HG02571 (cell line): ENCODE measurements around the gene RNF225.
"Not testable (repeated sequence)": the region's sequence is repeated elsewhere in the genome, so short reads cannot be mapped to it uniquely, and the experiment has no call there.

Experiments used
- ATAC-seq: cut with Tn5 transposase; IDR thresholded peaks from one replicate; pipeline ENCODE4 v1.9.1; 2021; ENCODE audit warnings: mild to moderate bottlenecking, moderate library complexity; ENCODE audit not compliant: unreplicated experiment

The RNF225 gene

GRCh38 chr19:58361900-58362271, 33.6 kb upstream of the RNF225 start:
- ATAC-seq: peak; percentile 5

DNA sequence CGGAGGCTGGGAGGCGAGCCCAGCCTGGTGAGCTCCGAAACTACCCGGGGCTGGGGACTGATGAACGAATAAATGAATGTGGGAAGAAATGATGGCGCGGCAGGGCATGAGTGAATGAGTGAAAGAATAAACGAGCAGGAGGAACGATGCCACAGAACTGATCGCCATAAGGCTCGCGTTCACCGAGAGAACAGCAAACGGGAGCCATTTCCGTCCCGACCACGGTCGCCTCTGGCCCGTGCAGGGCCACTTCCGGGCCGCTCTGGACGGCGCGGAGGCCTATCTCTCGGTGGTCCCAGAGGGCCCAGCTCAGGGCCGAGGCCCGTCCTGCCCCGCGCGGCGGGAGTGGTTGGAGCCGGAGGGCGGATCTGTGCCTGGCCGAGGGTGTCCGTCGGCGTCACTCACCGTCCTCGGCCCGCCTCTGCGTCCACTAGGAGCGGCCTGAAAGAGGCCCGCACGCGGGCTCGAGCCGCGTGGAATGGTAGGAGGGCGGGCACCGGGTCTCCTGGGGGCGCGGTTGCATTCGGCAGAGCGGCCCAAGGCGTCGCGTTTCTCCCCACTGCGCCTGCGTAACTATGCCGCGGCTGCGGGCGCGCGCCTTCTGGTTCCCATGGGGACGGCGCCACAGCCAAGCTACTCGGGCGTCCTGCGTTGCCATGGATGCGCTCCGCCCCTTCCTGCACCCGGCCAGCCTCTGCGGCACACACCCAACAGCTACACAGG, 33.0 kb upstream of the RNF225 start, which contains the start of gene ZNF497:
Gene ZNF497, minus strand, starts transcription at position 480 of the 723 bp plus-strand sequence. CDS start 5,116 bp downstream, outside the sequence.
- ATAC-seq: peak; percentile 89

GRCh38 chr19:58364146-58364545, 31.3 kb upstream of the RNF225 start:
- ATAC-seq: no peak

- no peak for ATAC-seq
Measured at GRCh38 chr19:58366585-58367430, 28.6 kb upstream of the RNF225 start.

- no peak for ATAC-seq
Measured at GRCh38 chr19:58367698-58368454, 27.6 kb upstream of the RNF225 start.

GRCh38 chr19:58368561-58369360, 26.7 kb upstream of the RNF225 start:
- no peak for ATAC-seq

DNA sequence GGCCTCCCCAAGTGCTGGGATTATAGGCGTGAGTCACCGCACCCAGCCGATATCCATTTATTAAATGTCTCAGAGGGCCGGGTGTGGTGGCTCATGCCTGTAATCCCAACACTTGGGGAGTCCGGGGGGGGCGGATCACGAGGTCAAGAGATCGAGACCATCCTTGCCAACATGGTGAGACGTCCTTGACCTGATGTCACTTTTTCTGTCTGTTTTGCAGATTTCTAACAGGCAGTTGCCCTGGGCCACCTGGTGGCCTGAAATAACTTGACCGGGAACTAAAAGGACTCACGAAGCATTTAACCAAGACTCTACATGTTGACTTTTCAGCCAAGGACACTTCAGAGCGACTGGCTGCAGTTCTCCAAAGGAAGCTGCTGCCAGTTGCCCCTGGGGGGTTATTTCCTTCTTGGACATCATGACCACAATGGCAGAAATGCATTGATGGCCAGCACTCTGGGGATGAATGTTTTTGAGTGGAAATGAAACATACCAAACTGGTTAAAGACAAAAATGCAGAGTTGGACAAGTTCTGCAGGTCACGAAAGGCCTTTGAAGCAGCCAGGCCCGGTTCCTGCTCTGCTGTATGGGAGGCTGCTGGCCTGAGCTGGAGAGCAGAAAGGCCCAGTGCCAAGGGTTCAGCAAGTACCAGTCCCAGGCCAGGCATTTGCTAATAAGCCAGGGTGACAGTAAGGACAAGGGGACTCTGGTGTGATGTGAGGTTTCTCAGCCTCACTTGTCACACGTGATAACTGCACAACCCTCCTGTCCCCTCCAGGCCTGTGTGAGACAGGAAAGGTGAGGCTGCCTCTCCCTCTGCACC, 22.9 kb upstream of the RNF225 start:
- ATAC-seq: no peak

DNA sequence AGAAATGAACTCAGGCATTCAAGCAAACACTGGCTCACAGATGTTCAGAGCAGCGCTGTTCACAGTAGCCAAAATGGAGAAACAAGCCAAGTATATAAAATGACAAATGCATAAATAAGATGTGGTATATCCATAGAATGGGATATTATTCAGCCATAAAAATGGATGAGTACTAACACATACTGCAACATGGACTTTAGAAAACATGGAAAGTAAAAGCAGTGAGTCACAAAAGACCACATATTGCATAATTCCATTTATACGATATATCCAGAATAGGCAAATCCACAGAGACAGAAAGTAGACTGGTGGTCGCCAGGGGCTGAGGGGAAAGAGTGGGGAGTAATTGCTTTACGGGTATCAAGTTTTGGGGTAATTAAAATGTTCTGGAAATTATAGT, 21.3 kb upstream of the RNF225 start:
- no peak for ATAC-seq

DNA sequence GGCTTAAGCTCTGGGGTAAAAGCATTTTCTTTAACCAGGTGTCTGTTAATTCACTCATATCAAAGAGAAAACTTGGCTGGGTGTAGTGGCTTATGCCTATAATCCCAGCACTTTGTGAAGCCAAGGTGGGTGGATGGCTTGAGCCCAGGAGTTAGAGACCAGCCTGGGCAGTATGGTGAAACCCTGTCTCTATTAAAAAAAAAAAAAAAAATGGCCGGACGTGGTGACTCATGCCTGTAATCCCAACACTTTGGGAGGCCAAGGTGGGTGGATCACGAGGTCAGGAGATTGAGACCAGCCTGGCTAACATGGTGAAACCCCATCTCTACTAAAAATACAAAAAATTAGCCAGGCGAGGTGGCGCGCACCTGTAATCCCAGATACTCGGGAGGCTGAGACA, 18.7 kb upstream of the RNF225 start:
- ATAC-seq: not testable (repeated sequence)

DNA sequence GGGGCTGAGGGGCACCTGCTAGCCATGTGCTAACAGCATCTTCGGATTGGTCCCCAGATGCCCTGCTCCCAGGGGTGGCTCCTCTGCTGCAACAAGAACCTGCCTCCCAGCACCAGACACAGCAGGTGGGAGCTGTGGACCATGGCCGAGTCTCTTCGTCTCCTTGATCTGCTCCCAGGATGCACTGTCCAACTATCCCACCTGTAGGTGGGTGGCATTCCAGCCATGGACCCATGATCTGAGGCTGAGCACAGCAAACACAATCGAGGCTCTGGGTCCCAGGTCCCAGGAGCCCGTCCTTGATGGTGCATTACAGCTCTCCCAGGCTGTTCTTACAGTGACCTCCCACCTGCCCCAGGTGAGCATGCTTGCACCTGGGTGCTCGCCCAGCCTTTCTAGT, 16.2 kb upstream of the RNF225 start:
- no peak for ATAC-seq

DNA sequence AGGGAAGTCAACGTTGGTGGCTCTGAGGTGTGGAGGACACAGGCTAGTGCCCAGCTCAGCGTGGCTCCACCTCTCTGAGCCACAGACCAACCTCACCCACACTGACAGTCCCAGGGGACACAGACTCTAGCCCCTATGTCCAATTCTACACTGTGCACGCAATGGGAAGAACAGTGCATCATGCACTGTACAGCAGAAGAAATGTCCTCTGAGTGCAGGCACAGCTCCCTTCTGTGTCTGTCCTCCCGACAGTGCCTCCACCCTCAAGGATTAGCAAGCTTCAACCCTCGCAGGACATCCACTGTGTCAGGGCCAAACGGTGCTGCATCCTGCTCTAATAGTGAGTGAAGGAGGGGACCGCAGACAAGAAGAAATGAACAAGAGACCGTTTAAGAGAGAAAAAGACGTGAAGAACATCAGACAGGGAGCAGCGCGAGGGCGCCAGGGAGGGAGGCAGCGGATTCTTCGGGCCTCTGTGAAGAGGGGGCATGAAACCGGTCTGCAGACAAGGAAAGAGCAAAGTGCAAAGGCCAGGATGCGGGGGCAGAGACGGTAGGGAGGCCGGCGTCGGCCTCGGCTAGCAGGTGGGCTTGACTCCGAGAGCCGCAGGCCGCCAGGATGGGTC, 15.3 kb upstream of the RNF225 start:
- peak; percentile 0 for ATAC-seq

GRCh38 chr19:58380662-58381459, 14.6 kb upstream of the RNF225 start, which contains the start of gene ZNF837:
Gene ZNF837 (minus strand): TSS chr19:58381030. CDS start chr19:58369332, 11,698 bp downstream.
- peak; percentile 78 for ATAC-seq

- no peak for ATAC-seq
Measured at GRCh38 chr19:58381460-58382212, 13.8 kb upstream of the RNF225 start.

GRCh38 chr19:58382997-58383603, 12.4 kb upstream of the RNF225 start:
- no peak for ATAC-seq

- ATAC-seq: no peak
Measured at GRCh38 chr19:58385313-58385890, 10.1 kb upstream of the RNF225 start.

GRCh38 chr19:58385891-58386575, 9.4 kb upstream of the RNF225 start:
- peak; percentile 4 for ATAC-seq
